Thymus (tissue), 11 donors: ENCODE data around the gene SLC16A12. TPM values are rescaled to one million over a fixed set of nuclear protein-coding genes. Genes with fewer than 3 reads are reported as not detected.
"Not testable (repeated sequence)": the region's sequence is repeated elsewhere in the genome, so short reads cannot be mapped to it uniquely, and the experiment has no call there.

Source experiments
- DNase-seq, 9 donors: peaks; one replicate each; pipeline ENCODE4 v3.0.0-alpha.2; 2013; ENCODE audit warnings: low spot score in 9 of 9, low read depth in 6 of 9, missing footprints in 1 of 9
- H3K27ac ChIP-seq, 2 donors: one replicate each; pipeline ENCODE4 v1.5.1; 2013; ENCODE audit warnings: control low read depth in 1 of 2, low read depth in 1 of 2, low read length in 1 of 2, mild to moderate bottlenecking in 1 of 2, moderate library complexity in 1 of 2
- H3K27me3 ChIP-seq, 2 donors: one replicate each; pipeline ENCODE4 v1.5.1; 2013; ENCODE audit warnings: low read length in 1 of 2; ENCODE audit not compliant: control insufficient read depth in 2 of 2, insufficient read depth in 1 of 2
- H3K36me3 ChIP-seq, 2 donors: one replicate each; pipeline ENCODE4 v1.5.1; 2013; ENCODE audit warnings: low read length in 1 of 2, mild to moderate bottlenecking in 1 of 2, moderate library complexity in 1 of 2; ENCODE audit not compliant: control insufficient read depth in 2 of 2, insufficient read depth in 2 of 2
- H3K4me1 ChIP-seq, 2 donors: one replicate each; pipeline ENCODE4 v1.5.1; 2013; ENCODE audit warnings: low read length in 2 of 2; ENCODE audit not compliant: control insufficient read depth in 2 of 2, insufficient read depth in 2 of 2
- H3K4me3 ChIP-seq, 2 donors: one replicate each; pipeline ENCODE4 v1.5.1; 2013; ENCODE audit warnings: low read length in 2 of 2, control low read depth in 1 of 2, mild to moderate bottlenecking in 1 of 2
- H3K9me3 ChIP-seq, 2 donors: one replicate each; pipeline ENCODE4 v1.5.1; 2013; ENCODE audit warnings: low read length in 1 of 2, mild to moderate bottlenecking in 1 of 2; ENCODE audit not compliant: control insufficient read depth in 2 of 2, insufficient read depth in 1 of 2
- WGBS: extraction: QIAGEN DNeasy Blood & Tissue Kit; methylation state at CpG from one replicate; pipeline ENCODE4 v1.1.7; 2013; 5-methylcytosine and 5-hydroxymethylcytosine counted together
- polyA plus RNA-seq: library from polyadenylated mRNA; stranded (reverse); fragments of 200-250 nt; gene quantifications from one replicate; pipeline ENCODE4 v1.2.3, GENCODE V29; 2013
- total RNA-seq: library from RNA; stranded (reverse); fragments of 120-200 nt; gene quantifications from one replicate; pipeline ENCODE4 v1.2.4, GENCODE V29; 2013
- donor health status: healthy.

SLC16A12 gene
- total and polyA plus RNA-seq, 2 donors = 0.24 to 1.5 TPM

GRCh38 chr10:89398003-89398749 lies 137.2 kb downstream of the SLC16A12 start:
- DNase-seq = no peak
- Histone ChIP-seq H3K4me1 (peaks cover under 1 to 2% of the 10 kb centered on the region in 2 donors), H3K36me3 (peaks cover 0 to 6% of the 10 kb centered on the region in 2 donors), H3K27ac (no peak overlapping the region), H3K27me3 (no peaks in the 10 kb centered on the region), H3K4me3 (no peak overlapping the region), H3K9me3 (no peaks in the 10 kb centered on the region)
- 96% methylated on average over 5 of the region's 5 CpGs for WGBS

GRCh38 chr10:89395141-89395540 lies 140.3 kb downstream of the SLC16A12 start:
- Histone ChIP-seq H3K27ac (no peak overlapping the region), H3K36me3 (no peaks in the 10 kb centered on the region), H3K4me3 (no peak overlapping the region), H3K4me1 (peaks cover 7% of the 10 kb centered on the region in 2 donors), H3K9me3 (no peaks in the 10 kb centered on the region), H3K27me3 (no peaks in the 10 kb centered on the region)
- WGBS = 98% methylated on average over 2 of the region's 2 CpGs
- no peak for DNase-seq

- H3K36me3 ChIP-seq = no peaks in the 10 kb centered on the region
- no peaks in the 10 kb centered on the region for H3K9me3 ChIP-seq
- H3K4me1 ChIP-seq = peaks cover 7% of the 10 kb centered on the region in 2 donors
- no peaks in the 10 kb centered on the region for H3K27me3 ChIP-seq
- DNase-seq = no peak
- 70% methylated on average over 3 of the region's 3 CpGs for WGBS
- no peak overlapping the region for H3K27ac ChIP-seq
- no peak overlapping the region for H3K4me3 ChIP-seq
Observed at GRCh38 chr10:89393898-89394297, 141.5 kb downstream of the SLC16A12 start.

GRCh38 chr10:89392974-89393373 lies 142.4 kb downstream of the SLC16A12 start:
- no peaks in the 10 kb centered on the region for H3K9me3 ChIP-seq
- no peaks in the 10 kb centered on the region for H3K27me3 ChIP-seq
- 55% methylated on average over 2 of the region's 2 CpGs for WGBS
- peak in 2 of 9 donors; percentile 17 to 58 for DNase-seq
- no peaks in the 10 kb centered on the region for H3K36me3 ChIP-seq
- peak overlapping the region; percentile 70 to 76 for H3K27ac ChIP-seq
- H3K4me3 ChIP-seq = peak overlapping the region; percentile 53 to 57
- H3K4me1 ChIP-seq = peaks cover 7% of the 10 kb centered on the region in 2 donors

- Histone ChIP-seq H3K27me3 (no peaks in the 10 kb centered on the region), H3K4me1 (peaks cover 7% of the 10 kb centered on the region in 2 donors), H3K4me3 (peak within 1 kb of the TSS; percentile 53 to 57), H3K36me3 (no peaks in the 10 kb centered on the region), H3K27ac (peak within 1 kb of the TSS; percentile 76 to 84), H3K9me3 (no peaks in the 10 kb centered on the region)
- under 1% methylated on average over 8 of the region's 8 CpGs for WGBS
- DNase-seq = peak in 8 of 9 donors; percentile 60 to 87 (median 73)
Observed at GRCh38 chr10:89391907-89392756, 143.3 kb downstream of the SLC16A12 start, which contains the start of gene IFIT1. TSS of gene IFIT1 (plus strand) at chr10:89392623. CDS start at chr10:89392713, 90 bp downstream.

- not testable (repeated sequence) for DNase-seq, H3K4me1 ChIP-seq, H3K4me3 ChIP-seq, H3K27me3 ChIP-seq, H3K9me3 ChIP-seq, H3K27ac ChIP-seq, H3K36me3 ChIP-seq
- WGBS = 96% methylated on average over 4 of the region's 4 CpGs
Observed at GRCh38 chr10:89391226-89391576, 144.2 kb downstream of the SLC16A12 start.

- Histone ChIP-seq H3K4me1 (peaks cover 7% of the 10 kb centered on the region in 2 donors), H3K27ac (no peak overlapping the region), H3K36me3 (no peaks in the 10 kb centered on the region), H3K9me3 (no peaks in the 10 kb centered on the region), H3K4me3 (no peak overlapping the region), H3K27me3 (no peaks in the 10 kb centered on the region)
- no peak for DNase-seq
- WGBS = 98% methylated on average over 5 of the region's 5 CpGs
Observed at GRCh38 chr10:89390476-89391225, 144.7 kb downstream of the SLC16A12 start.

- WGBS = 96% methylated on average over 1 of the region's 1 CpG
- H3K9me3 ChIP-seq = no peaks in the 10 kb centered on the region
- H3K36me3 ChIP-seq = no peaks in the 10 kb centered on the region
- peak in 1 of 9 donors; percentile 24 for DNase-seq
- no peaks in the 10 kb centered on the region for H3K27me3 ChIP-seq
- H3K4me3 ChIP-seq = no peak overlapping the region
- H3K4me1 ChIP-seq = peaks cover 7% of the 10 kb centered on the region in 2 donors
- H3K27ac ChIP-seq = no peak overlapping the region
Observed at GRCh38 chr10:89389254-89389653, 146.1 kb downstream of the SLC16A12 start.
